DMS 273 (cell line): Measurements from ENCODE around the gene PPIL4.
"Not testable (repeated sequence)": the region's sequence is repeated elsewhere in the genome, so short reads cannot be mapped to it uniquely, and the experiment has no call there.

Source experiments
- DNase-seq: peaks from one replicate; lab custom pipeline; 2025; ENCODE audit not compliant: unreplicated experiment; lab: John Stamatoyannopoulos, UW

The PPIL4 gene

DNA sequence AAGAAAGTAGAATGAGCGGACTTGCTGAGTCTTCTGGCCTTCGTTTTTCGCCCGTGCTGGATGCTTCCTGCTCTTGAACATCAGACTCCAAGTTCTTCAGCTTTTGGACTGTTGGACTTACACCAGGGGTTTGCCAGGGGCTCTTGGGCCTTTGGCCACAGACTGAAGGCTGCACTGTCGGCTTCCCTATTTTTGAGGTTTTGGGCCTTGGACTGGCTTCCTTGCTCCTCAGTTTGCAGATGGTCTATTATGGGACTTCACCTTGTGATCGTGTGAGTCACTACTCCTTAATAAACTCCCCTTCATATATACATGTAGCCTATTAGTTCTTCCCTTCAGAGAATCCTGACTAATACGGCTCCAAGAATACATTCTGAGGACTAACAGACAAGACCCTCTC lies 83.1 kb downstream of the PPIL4 start:
- not testable (repeated sequence) for DNase-seq

DNA sequence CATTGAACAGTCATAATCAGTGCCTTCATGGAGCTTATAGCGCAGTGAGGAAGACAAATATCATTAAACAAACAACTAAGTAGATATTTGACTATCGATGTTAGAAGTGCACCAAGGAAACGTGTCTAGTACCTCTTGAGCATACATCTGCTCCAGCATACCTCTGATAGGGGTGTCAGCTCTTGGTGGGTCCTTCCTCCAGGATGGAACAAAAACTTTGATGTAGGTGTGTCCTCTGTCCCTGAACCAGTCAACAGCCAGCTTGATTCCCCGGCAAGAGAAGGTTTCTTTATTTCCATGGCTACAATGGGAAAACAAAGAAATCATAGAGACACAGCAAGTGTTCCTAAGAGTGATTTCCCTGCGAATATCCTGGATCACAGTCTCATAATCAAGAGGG lies 84.2 kb downstream of the PPIL4 start:
- DNase-seq = no peak

DNA sequence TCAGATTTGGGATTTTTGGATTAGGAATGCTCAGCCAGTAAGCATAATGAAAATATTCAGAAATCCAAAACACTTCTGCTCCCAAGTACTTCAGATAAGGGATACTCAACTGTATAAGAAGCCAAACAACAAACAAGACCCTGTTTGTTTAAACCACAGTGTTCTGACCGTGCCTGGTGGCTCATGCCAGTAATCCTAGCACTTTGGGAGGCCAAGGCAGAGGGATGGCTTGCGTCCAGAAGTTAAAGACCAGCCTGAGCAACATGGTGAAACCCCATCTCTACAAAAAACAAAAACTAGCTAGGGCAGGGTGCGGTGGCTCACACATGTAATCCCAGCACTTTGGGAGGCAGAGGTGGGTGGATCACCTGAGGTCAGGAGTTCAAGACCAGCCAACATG lies 85.6 kb downstream of the PPIL4 start:
- DNase-seq = not testable (repeated sequence)

DNA sequence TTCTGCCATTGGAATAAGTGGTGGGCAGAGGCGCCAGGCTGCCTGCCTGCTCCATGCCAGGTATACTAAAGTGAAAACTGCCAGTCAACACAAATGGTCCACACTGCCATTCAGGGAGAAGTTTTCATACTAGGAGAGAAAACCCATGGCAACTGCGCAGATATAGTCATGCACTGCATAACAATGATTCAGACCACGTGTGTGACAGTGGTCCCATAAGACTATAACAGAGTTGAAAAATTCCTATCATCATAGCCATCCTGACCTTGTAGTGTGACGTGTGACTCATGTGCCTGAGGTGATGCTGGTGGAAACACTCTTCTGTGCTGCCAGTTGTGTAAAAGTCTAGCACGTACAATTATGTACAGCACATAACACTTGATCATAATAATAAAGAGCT lies 86.1 kb downstream of the PPIL4 start:
- no peak for DNase-seq

DNA sequence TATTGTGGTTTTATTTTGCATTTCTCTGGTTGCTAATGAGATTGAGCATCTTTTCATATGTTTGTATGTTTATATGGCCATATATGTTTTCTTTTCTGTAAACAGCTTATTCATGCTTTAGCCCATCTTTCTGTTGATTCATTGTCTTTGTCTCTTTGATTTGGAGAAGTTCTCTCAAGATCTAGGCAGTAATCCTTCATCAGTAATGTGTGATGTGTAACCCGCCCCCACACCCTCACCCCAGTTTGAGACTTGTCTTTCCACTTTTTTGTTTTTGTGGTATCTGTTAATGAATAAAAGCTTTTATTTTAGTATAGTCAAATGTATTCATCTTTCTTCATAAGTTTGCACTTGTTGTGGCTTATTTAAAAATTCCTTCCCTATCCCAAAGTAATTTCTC lies 87.0 kb downstream of the PPIL4 start:
- no peak for DNase-seq

DNA sequence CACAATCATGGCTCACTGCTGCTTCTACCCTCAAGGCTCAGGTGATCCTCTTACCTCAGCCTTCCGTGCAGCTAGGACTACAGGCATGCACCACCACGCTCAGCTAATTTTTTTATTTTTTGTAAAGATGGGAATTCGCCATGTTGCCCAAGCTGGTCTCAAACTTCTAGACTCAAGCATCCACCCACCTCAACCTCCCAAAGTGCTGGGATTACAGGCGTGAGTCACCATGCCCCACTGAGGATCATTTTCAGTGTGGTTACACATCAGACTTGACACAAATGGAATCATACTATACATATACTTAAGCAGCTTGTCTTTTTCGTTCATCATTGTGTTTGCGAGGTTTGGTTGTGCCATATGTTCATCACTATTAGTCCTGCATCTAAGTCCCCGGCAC lies 87.6 kb downstream of the PPIL4 start:
- peak; percentile 75 for DNase-seq

DNA sequence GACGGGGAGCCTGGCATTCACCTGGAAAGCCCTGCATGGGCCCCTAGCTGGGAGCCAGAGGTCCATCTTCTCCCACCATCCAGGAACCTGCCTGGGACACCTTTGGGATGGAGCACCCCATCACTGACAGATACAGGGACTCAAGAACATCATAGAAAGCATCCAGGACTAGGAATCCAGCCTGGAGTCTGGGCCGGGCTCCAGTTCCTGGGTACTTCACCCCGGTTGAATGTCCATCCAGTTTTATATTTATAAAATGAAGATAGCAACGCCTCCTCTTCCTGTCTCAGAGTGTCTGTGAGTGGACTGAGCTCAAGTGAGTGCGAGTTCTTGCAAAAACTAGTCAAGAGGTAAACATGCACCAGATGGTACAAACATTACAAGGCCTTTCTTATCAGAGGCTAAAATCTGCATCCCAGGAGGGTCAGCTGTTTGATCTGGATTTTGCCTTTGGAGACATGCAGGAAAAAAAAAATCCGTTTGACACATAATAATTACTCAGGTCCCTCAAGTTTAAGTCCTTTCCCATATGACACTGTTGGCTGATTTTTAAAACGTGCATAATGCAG lies 88.4 kb downstream of the PPIL4 start:
- DNase-seq = peak; percentile 54

DNA sequence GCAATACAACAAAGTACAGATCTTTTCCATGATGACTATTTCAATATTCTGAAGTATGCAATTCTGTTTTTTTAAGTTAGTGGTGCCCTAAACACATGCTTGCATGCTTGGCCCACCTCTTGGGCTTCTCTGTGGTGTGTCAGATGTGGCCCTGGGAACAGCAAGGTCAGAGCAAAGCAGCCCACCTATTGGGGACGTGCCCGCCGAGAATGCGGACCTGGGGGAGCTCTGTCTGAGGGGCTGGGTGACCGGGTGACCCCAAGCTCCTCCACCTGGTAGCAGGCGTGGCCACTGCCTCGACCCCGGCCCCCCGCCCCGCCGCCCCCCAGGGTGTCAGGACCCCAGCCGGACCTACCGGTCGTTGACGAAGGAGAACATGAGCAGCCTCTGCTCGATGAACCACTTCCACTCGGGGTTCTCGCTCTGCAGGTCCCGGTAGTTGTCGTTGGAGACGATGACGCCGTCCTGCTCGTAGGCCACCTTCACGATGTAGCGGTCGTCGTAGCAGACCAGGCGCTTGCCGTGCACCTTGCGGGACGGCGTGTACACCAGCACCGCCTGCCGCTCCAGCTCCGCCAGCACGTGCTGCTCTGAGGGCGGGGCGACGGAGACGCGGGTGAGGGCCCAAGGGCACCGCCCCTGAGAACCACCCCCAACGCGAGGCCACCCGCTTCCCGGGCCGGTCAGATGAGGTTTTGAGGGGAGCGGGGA lies 89.4 kb downstream of the PPIL4 start:
- DNase-seq = no peak

DNA sequence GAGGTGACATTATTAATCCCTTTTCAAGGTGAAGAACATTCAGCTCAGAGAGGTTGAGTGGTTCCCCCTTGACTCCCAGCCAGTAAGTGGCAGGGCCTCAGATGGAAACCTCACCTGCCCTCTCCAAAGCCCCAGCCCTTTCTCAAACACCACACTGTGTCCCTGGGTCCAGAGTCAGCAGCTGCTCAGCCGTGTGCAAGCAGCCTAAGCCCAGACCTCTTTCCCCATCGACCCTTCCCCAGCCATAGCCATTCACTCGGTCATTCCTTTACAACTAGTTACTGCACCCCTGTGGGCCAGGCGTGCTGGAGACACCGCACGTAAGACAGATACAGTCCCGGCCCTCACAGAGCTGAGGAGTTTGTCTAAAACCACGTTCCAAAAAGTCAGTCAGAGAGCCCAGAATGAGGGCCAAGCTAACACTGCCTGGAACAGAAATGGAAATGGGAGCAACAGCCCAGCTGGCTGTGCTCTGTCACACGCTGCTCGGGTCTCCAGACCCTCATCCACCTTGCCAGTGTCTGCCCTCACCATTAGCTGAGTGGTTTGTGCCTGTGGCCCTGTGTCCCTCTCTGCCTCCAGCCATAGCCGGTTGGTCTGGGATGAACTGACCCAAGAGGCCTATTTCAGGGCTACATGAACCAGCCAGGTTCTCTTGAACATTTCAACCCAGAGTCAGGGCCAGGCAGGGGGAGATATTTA lies 90.7 kb downstream of the PPIL4 start:
- DNase-seq = no peak
